HEK293 (cell line): Measurements from ENCODE around the gene CNR1.

Experiments used
- TF ChIP-seq, protein P1 (sequence below): sonication (generic); formaldehyde crosslinking; IDR thresholded peaks from 2 replicates; pipeline ENCODE4 v1.8.1; 2022; ENCODE audit warnings: mild to moderate bottlenecking, moderate library complexity, missing genetic modification reagents
- TF ChIP-seq, protein P2 (sequence below): fragments of 450-650 bp; formaldehyde crosslinking; IDR thresholded peaks from 2 replicates; pipeline ENCODE4 v1.5.1; 2016; ENCODE audit warnings: missing biosample characterization, missing genetic modification characterization

DNA sequence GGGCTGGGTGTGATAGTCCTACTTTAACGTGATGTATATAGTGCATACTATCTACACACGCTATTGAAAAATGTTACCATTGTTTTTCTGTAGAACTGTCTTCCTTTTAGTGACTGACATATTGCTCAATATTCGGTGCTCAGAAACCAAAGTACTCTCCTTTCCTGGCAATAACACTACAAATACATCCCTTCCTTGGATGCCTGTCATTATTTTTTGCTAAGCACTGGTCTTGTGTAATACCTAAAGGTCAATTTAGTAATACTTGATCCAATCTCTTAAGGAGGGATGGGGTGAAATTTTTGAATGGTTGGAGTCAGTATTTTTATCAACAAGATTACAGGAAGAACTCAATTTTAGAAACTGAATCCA lies 23.9 kb downstream of the CNR1 start:
- TF ChIP-seq, protein P1, sequence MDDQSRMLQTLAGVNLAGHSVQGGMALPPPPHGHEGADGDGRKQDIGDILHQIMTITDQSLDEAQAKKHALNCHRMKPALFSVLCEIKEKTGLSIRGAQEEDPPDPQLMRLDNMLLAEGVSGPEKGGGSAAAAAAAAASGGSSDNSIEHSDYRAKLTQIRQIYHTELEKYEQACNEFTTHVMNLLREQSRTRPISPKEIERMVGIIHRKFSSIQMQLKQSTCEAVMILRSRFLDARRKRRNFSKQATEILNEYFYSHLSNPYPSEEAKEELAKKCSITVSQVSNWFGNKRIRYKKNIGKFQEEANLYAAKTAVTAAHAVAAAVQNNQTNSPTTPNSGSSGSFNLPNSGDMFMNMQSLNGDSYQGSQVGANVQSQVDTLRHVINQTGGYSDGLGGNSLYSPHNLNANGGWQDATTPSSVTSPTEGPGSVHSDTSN, result no peak
- TF ChIP-seq, protein P2, sequence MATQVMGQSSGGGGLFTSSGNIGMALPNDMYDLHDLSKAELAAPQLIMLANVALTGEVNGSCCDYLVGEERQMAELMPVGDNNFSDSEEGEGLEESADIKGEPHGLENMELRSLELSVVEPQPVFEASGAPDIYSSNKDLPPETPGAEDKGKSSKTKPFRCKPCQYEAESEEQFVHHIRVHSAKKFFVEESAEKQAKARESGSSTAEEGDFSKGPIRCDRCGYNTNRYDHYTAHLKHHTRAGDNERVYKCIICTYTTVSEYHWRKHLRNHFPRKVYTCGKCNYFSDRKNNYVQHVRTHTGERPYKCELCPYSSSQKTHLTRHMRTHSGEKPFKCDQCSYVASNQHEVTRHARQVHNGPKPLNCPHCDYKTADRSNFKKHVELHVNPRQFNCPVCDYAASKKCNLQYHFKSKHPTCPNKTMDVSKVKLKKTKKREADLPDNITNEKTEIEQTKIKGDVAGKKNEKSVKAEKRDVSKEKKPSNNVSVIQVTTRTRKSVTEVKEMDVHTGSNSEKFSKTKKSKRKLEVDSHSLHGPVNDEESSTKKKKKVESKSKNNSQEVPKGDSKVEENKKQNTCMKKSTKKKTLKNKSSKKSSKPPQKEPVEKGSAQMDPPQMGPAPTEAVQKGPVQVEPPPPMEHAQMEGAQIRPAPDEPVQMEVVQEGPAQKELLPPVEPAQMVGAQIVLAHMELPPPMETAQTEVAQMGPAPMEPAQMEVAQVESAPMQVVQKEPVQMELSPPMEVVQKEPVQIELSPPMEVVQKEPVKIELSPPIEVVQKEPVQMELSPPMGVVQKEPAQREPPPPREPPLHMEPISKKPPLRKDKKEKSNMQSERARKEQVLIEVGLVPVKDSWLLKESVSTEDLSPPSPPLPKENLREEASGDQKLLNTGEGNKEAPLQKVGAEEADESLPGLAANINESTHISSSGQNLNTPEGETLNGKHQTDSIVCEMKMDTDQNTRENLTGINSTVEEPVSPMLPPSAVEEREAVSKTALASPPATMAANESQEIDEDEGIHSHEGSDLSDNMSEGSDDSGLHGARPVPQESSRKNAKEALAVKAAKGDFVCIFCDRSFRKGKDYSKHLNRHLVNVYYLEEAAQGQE (tag by site-specific recombination), result no peak
